Esophagus mucosa (tissue), 1 donor: ENCODE measurements around the gene DSTN. TPM values are rescaled to one million over a fixed set of nuclear protein-coding genes. Genes with fewer than 3 reads are reported as not detected.

Experiments
- ATAC-seq: fragments of 200-7000 bp; cut with Tn5 transposase; one replicate; pipeline ENCODE4 v1.9.1; 2020
- total RNA-seq: library from RNA; stranded (reverse); gene quantifications from one replicate; pipeline ENCODE4 v1.2.4, GENCODE V29; 2023
- donor health status: DM: yes; HTN: yes; CAD: no.

Gene DSTN
- total RNA-seq, 1 donor from 2014 or later = 222 TPM

- ATAC-seq = no peak
Measured at GRCh38 chr20:17613328-17614175, 43.7 kb downstream of the DSTN start.

GRCh38 chr20:17614176-17614811 is 44.4 kb downstream of the DSTN start:
- peak; percentile 19 for ATAC-seq

- ATAC-seq = no peak
Measured at GRCh38 chr20:17614812-17615644, 45.2 kb downstream of the DSTN start.

- no peak for ATAC-seq
Measured at GRCh38 chr20:17615645-17616479, 46.0 kb downstream of the DSTN start.

GRCh38 chr20:17616480-17617211 is 46.8 kb downstream of the DSTN start:
- no peak for ATAC-seq

- ATAC-seq = peak; percentile 44
Measured at GRCh38 chr20:17617212-17617867, 47.5 kb downstream of the DSTN start.

GRCh38 chr20:17617868-17618672 is 48.2 kb downstream of the DSTN start:
- ATAC-seq = peak; percentile 20

- ATAC-seq = no peak
Measured at GRCh38 chr20:17618673-17619013, 48.8 kb downstream of the DSTN start.

- no peak for ATAC-seq
Measured at GRCh38 chr20:17619351-17620093, 49.6 kb downstream of the DSTN start.

GRCh38 chr20:17620371-17621228 is 50.7 kb downstream of the DSTN start:
- no peak for ATAC-seq

GRCh38 chr20:17621229-17621968 is 51.5 kb downstream of the DSTN start:
- ATAC-seq = no peak

GRCh38 chr20:17622086-17622850 is 52.4 kb downstream of the DSTN start:
- no peak for ATAC-seq

GRCh38 chr20:17622851-17623508 is 53.1 kb downstream of the DSTN start:
- no peak for ATAC-seq

GRCh38 chr20:17624070-17624469 is 54.2 kb downstream of the DSTN start:
- no peak for ATAC-seq

GRCh38 chr20:17624551-17625245 is 54.8 kb downstream of the DSTN start:
- no peak for ATAC-seq
